Measurements from ENCODE around the gene DLG2. TPM values are rescaled to one million over a fixed set of nuclear protein-coding genes. Genes with fewer than 3 reads are reported as not detected.
A peak's percentile ranks its signal among the peaks of the same experiment; 100 is the strongest.
"Not testable (repeated sequence)": the region's sequence is repeated elsewhere in the genome, so short reads cannot be mapped to it uniquely, and the experiment has no call there.

Gene DLG2
- total RNA-seq = 2.1 and 3.6 TPM in 2 replicates
- long read RNA-seq = 0 reads

DNA sequence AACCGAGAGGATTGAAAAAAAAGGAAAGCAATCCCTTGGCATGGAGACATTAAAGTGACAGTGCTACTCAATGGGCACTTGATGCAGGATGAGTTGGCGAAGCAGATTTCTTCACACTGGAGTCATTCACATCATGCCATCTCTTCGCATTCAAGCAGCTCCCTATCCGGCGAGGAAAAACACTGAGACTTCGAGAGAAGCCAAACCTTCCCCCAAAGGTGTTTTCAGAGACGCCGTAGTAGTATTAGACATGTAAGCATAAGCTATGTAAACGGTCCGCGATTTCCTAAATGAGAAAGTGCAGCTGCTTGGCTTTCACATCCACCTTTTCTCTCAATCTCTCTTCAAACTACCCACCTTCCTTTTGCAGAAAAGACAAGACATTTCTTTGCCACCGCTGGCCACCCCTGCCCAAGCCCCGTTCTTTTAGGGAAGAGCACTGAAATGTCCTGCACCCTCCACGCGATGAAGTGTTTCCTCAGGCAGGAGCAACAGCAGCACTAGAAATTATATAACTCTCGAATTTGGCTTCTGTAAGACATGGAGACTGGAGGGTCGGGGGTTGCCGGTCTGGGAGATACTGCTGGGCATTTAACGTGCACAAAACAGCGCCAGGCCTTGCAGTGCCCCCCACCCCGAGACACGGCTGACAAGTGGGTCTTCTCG lies at the start of gene DLG2:
TSS of gene DLG2 (minus strand) at position 13 of the 666 bp plus-strand sequence.
- no peaks in the 10 kb centered on the region for H3K36me3 Mint-ChIP-seq (ENCODE audit: low read depth)
- no peaks in the 10 kb centered on the region for H3K9me3 Mint-ChIP-seq
- DNase-seq (ENCODE audit: low read depth, low spot score) = no peak

DNA sequence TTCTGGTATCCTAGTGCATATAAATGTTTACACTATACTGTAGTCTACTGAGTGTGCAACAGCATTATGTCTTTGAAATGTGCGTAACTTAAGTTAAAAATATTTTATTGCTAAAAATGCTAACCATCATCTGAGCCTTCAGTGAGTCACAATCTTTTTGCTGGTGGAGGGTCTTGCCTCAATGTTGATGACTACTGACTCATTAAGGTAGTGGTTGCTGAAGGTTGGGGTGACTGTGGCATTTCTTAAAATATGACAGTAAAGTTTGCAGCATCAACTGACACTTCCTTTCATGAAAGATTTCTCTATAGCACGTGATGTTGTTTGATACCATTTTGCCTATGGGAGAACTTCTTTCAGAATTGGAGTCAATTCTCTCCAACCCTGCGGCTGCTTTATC lies 46.2 kb upstream of the DLG2 start:
- DNase-seq (ENCODE audit: low read depth, low spot score) = no peak
- Mint-ChIP-seq H3K4me1 (no peaks in the 10 kb centered on the region), H3K4me3 (no peak overlapping the region), H3K9me3 (peaks cover 10% of the 10 kb centered on the region), H3K36me3 (ENCODE audit: low read depth) (no peaks in the 10 kb centered on the region), H3K27me3 (ENCODE audit: low read depth) (peaks cover 2% of the 10 kb centered on the region), H3K27ac (ENCODE audit: unreplicated experiment) (no peak overlapping the region)
- TF ChIP-seq, protein P1, sequence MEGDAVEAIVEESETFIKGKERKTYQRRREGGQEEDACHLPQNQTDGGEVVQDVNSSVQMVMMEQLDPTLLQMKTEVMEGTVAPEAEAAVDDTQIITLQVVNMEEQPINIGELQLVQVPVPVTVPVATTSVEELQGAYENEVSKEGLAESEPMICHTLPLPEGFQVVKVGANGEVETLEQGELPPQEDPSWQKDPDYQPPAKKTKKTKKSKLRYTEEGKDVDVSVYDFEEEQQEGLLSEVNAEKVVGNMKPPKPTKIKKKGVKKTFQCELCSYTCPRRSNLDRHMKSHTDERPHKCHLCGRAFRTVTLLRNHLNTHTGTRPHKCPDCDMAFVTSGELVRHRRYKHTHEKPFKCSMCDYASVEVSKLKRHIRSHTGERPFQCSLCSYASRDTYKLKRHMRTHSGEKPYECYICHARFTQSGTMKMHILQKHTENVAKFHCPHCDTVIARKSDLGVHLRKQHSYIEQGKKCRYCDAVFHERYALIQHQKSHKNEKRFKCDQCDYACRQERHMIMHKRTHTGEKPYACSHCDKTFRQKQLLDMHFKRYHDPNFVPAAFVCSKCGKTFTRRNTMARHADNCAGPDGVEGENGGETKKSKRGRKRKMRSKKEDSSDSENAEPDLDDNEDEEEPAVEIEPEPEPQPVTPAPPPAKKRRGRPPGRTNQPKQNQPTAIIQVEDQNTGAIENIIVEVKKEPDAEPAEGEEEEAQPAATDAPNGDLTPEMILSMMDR (conservative IDR thresholded peaks at IDR 0.05) = no peak

More for the DNA sequence above, at the start of gene DLG2:
- Mint-ChIP-seq H3K27me3 (ENCODE audit: low read depth) (peaks cover 18% of the 10 kb centered on the region), H3K4me3 (peak within 1 kb of the TSS; percentile 100), H3K27ac (ENCODE audit: unreplicated experiment) (peak within 1 kb of the TSS; percentile 99), H3K4me1 (peaks cover 29% of the 10 kb centered on the region)
- TF ChIP-seq, protein P1 (conservative IDR thresholded peaks at IDR 0.05) = no peak

DNA sequence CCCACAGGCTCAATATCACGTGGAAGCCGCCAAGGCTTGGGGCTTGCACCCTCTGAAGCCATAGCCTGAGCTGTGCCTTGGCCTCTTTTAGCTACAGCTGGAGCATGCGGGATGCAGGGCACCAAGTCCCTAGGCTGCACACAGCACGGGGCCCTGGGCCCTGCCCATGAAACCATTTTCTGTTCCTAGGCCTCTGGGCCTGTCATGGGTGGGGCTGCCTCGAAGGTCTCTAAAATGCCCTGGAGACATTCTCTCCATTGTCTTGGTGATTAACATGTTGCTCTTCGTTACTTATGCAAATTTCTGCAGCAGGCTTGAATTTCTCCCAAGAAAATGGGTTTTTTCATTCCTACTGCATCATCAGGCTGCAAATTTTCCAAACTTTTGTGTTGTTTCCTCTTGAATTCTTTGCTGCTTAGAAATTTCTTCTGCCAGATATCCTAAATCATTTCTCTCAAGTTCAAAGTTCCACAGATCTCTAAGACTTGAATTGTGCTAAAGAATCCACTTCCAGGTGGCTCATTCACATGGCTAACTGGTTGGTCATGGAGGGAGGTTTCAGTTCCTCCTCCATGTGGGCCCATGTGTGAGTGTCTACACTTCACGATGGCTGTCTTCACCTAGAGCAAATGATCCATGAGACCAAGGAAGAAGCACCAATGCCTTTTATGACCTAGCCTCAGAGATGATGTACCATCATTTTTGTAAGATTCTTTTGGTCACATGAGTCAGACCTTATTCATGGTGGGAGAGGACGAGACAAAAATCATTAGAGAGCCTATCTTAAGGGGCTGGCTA lies 45.2 kb upstream of the DLG2 start:
- Mint-ChIP-seq H3K27ac (ENCODE audit: unreplicated experiment) (no peak overlapping the region), H3K4me1 (no peaks in the 10 kb centered on the region), H3K9me3 (peaks cover 10% of the 10 kb centered on the region), H3K27me3 (ENCODE audit: low read depth) (peaks cover 2% of the 10 kb centered on the region), H3K4me3 (no peak overlapping the region), H3K36me3 (ENCODE audit: low read depth) (no peaks in the 10 kb centered on the region)
- TF ChIP-seq, protein P1 (conservative IDR thresholded peaks at IDR 0.05) = no peak
- DNase-seq (ENCODE audit: low read depth, low spot score) = no peak

DNA sequence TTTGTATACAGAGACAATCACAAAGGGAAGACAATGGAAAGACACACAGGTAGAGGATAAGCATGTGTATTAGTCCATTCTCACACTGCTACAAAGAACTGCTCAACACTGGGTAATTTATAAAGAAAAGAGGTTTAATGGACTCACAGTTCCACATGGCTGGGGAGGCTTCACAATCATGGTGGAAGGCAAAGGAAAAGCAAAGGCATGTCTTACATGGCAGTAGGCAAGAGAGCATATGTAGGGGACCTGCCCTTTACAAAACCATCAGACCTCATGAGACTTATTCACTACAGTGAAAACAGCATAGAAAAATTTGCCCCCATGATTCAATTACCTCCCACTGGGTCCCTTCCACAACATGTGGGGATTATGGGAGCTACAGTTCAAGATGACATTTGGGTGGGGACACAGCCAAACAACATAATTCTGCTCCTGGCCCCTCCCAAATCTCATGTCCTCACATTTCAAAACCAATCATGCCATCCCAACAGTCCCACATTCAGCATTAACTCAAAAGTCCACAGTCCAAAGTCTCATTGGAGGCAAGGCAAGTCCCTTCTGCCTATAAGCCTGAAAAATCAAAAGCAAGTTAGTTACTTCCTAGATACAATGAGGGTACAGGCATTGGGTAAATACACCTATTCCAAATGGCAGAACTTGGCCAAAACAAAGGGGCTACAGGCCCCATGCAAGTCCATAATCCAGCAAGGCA lies 44.0 kb upstream of the DLG2 start:
- not testable (repeated sequence) for DNase-seq (ENCODE audit: low read depth, low spot score); H3K36me3 Mint-ChIP-seq (ENCODE audit: low read depth); H3K27me3 Mint-ChIP-seq (ENCODE audit: low read depth); H3K27ac Mint-ChIP-seq (ENCODE audit: unreplicated experiment); H3K4me3 Mint-ChIP-seq; H3K4me1 Mint-ChIP-seq
- peaks cover 10% of the 10 kb centered on the region for H3K9me3 Mint-ChIP-seq

DNA sequence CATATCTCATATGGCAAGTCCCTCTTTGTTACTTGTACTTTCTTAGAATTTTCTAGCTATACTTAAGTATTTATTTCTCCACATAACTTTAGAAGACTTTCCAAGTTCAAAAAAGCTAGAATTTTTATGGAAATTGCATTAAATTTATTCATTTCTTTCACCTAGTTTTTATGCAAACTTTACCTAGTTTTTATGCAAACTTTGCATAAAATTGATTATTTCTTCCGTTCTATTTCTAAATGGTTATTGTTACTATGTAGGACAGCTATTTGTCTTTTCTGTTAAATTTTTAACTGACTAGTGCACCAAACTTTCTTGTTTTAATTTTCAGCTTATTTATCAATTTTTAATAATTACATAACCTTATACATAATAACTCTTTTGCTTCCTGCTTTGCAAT lies 41.0 kb upstream of the DLG2 start:
- H3K27me3 Mint-ChIP-seq (ENCODE audit: low read depth) = no peaks in the 10 kb centered on the region
- TF ChIP-seq, protein P1 (conservative IDR thresholded peaks at IDR 0.05) = no peak
- no peak for DNase-seq (ENCODE audit: low read depth, low spot score)
- H3K4me3 Mint-ChIP-seq = peak overlapping the region; percentile 20
- H3K27ac Mint-ChIP-seq (ENCODE audit: unreplicated experiment) = no peak overlapping the region
- peaks cover 19% of the 10 kb centered on the region for H3K4me1 Mint-ChIP-seq
- H3K9me3 Mint-ChIP-seq = peaks cover 6% of the 10 kb centered on the region
- H3K36me3 Mint-ChIP-seq (ENCODE audit: low read depth) = peaks cover 10% of the 10 kb centered on the region
